IMR-90 (cell line): ENCODE data around the gene DNAJB9. TPM values are rescaled to one million over a fixed set of nuclear protein-coding genes. Genes with fewer than 3 reads are reported as not detected.

Source experiments
- ATAC-seq: fragments of 200-7000 bp; cut with Tn5 transposase; 2 replicates; pipeline ENCODE4 v1.9.1; 2020; ENCODE audit warnings: low read depth, mild to moderate bottlenecking, moderate library complexity
- BruUV-seq: library from RNA; stranded (reverse); fragments of 400-500 nt; replicated peaks from 2 replicates; lab custom pipeline; 2021; lab: Mats Ljungman, UMichigan
- CTCF ChIA-PET: fragments of 300-600 bp; formaldehyde crosslinking; extraction: SDS; loops from one replicate; lab custom pipeline; 2021; ENCODE audit warnings: antibody characterized with exemption; lab: Yijun Ruan, JAX
- POLR2A ChIA-PET: fragments of 300-600 bp; sonication (Branson Sonifier 250); formaldehyde crosslinking; loops from one replicate; lab custom pipeline; 2022; ENCODE audit warnings: antibody characterized with exemption; ENCODE audit not compliant: unreplicated experiment; lab: Charles Lee
- DNase-seq: peaks from one replicate; pipeline ENCODE4 v3.0.0; 2013
- H2AFZ ChIP-seq: replicated peaks from 2 replicates; pipeline ENCODE3; 2013; ENCODE audit warnings: low read length, mild to moderate bottlenecking; ENCODE audit not compliant: poor library complexity
- H2AK5ac ChIP-seq: 2 replicates; pipeline ENCODE4 v1.6.1; 2013; ENCODE audit warnings: low read depth, low read length, inconsistent platforms
- H2AK9ac ChIP-seq: replicated peaks from 2 replicates; pipeline ENCODE3; 2013; ENCODE audit warnings: mild to moderate bottlenecking, low read depth, low read length, moderate library complexity; ENCODE audit not compliant: poor library complexity
- H2BK120ac ChIP-seq: 2 replicates; pipeline ENCODE4 v1.6.1; 2013; ENCODE audit warnings: low read depth, low read length, inconsistent platforms
- H2BK15ac ChIP-seq: 3 replicates; pipeline ENCODE4 v1.6.1; 2013; ENCODE audit warnings: low read depth, low read length, inconsistent platforms
- H2BK20ac ChIP-seq: 2 replicates; pipeline ENCODE4 v1.6.1; 2013; ENCODE audit warnings: low read depth, mild to moderate bottlenecking, inconsistent platforms, low read length, moderate library complexity
- H2BK5ac ChIP-seq: 2 replicates; pipeline ENCODE4 v1.6.1; 2013; ENCODE audit warnings: mild to moderate bottlenecking, low read depth, low read length, inconsistent platforms; ENCODE audit not compliant: poor library complexity, severe bottlenecking
- H3K14ac ChIP-seq: replicated peaks from 2 replicates; pipeline ENCODE4 v1.6.1; 2013; ENCODE audit warnings: low read depth, low read length, inconsistent platforms
- H3K18ac ChIP-seq: 2 replicates; pipeline ENCODE4 v1.6.1; 2013; ENCODE audit warnings: low read depth, low read length, control low read depth
- H3K23ac ChIP-seq: 2 replicates; pipeline ENCODE4 v1.6.1; 2013; ENCODE audit warnings: low read depth, low read length, inconsistent platforms
- H3K27ac ChIP-seq: 2 replicates; pipeline ENCODE4 v1.5.1; 2013; ENCODE audit warnings: mild to moderate bottlenecking, control low read depth, low read length; ENCODE audit not compliant: insufficient read depth
- H3K27me3 ChIP-seq: 2 replicates; pipeline ENCODE4 v1.6.1; 2013; ENCODE audit warnings: low read length; ENCODE audit not compliant: control insufficient read depth, insufficient read depth
- H3K36me3 ChIP-seq: 2 replicates; pipeline ENCODE4 v1.6.1; 2013; ENCODE audit warnings: low read length, mixed read lengths; ENCODE audit not compliant: control insufficient read depth, insufficient read depth
- H3K4ac ChIP-seq: 2 replicates; pipeline ENCODE4 v1.6.1; 2013; ENCODE audit warnings: low read depth, low read length, inconsistent platforms
- H3K4me1 ChIP-seq: 2 replicates; pipeline ENCODE4 v1.6.1; 2013; ENCODE audit warnings: low read length, mixed read lengths; ENCODE audit not compliant: control insufficient read depth, insufficient read depth
- H3K4me2 ChIP-seq: 2 replicates; pipeline ENCODE4 v1.6.1; 2013; ENCODE audit warnings: low read depth, mild to moderate bottlenecking, control low read depth, low read length, moderate library complexity
- H3K4me3 ChIP-seq: 2 replicates; pipeline ENCODE4 v1.5.1; 2013; ENCODE audit warnings: low read depth, mild to moderate bottlenecking, control low read depth, low read length, moderate library complexity; ENCODE audit not compliant: insufficient read depth
- H3K56ac ChIP-seq: 2 replicates; pipeline ENCODE4 v1.6.1; 2013; ENCODE audit warnings: low read length, inconsistent platforms; ENCODE audit not compliant: insufficient read depth; ENCODE audit errors: extremely low read depth
- H3K79me1 ChIP-seq, 2 experiments: 2 replicates each; pipeline ENCODE4 v1.6.1; 2013; ENCODE audit warnings: low read length in 2 of 2, inconsistent platforms in 1 of 2, low read depth in 1 of 2
- H3K9ac ChIP-seq: 2 replicates; pipeline ENCODE4 v1.6.1; 2013; ENCODE audit warnings: low read depth, low read length, control low read depth
- H3K9me1 ChIP-seq: 2 replicates; pipeline ENCODE4 v1.6.1; 2013; ENCODE audit warnings: low read length, inconsistent platforms; ENCODE audit not compliant: insufficient read depth
- H3K9me3 ChIP-seq: 2 replicates; pipeline ENCODE4 v1.6.1; 2013; ENCODE audit warnings: low read length; ENCODE audit not compliant: control insufficient read depth, insufficient read depth
- H4K20me1 ChIP-seq: 2 replicates; pipeline ENCODE4 v1.6.1; 2013; ENCODE audit warnings: low read length, inconsistent platforms; ENCODE audit not compliant: insufficient read depth
- H4K5ac ChIP-seq: 2 replicates; pipeline ENCODE4 v1.6.1; 2013; ENCODE audit warnings: mild to moderate bottlenecking, low read depth, low read length, control low read depth
- H4K8ac ChIP-seq, 2 experiments: 2 replicates each; pipeline ENCODE4 v1.6.1; 2013; ENCODE audit warnings: low read depth in 2 of 2, low read length in 2 of 2, control low read depth in 1 of 2, inconsistent platforms in 1 of 2
- H4K91ac ChIP-seq: 2 replicates; pipeline ENCODE4 v1.6.1; 2013; ENCODE audit warnings: low read depth, low read length, inconsistent platforms; ENCODE audit not compliant: insufficient read depth
- CTCF ChIP-seq: conservative IDR thresholded peaks from 2 replicates; pipeline ENCODE4 v1.5.1; 2012; ENCODE audit warnings: mild to moderate bottlenecking, low read depth, low read length, improper control_type of control experiment
- USF2 ChIP-seq: fragments of 150-350 bp; IDR thresholded peaks from 2 replicates; pipeline ENCODE4 v1.6.1; 2017; ENCODE audit warnings: mild to moderate bottlenecking, antibody characterized with exemption, low read length, low read depth
- WGBS, 2 experiments: methylation state at CpG; one replicate each; pipeline versions ENCODE4 v1.1.5 to v1.1.7; 2013; ENCODE audit warnings: missing lambda C conversion rate in 2 of 2; ENCODE audit not compliant: insufficient read length in 1 of 2; ENCODE audit errors: extremely low coverage in 2 of 2; 5-methylcytosine and 5-hydroxymethylcytosine counted together
- dilution Hi-C: fragments of 300-500 bp; cut with HindIII; formaldehyde crosslinking; loops from one replicate; pipeline ENCODE4 v1.14.3; 2018; ENCODE audit warnings: low sequenced_read_pairs; ENCODE audit not compliant: unreplicated experiment
- in situ Hi-C: fragments of 300-500 bp; cut with MboI; formaldehyde crosslinking; loops from 3 replicates; pipeline ENCODE4 v1.14.3; 2019; ENCODE audit warnings: low sequenced_read_pairs, inconsistent platforms, mixed read lengths
- intact Hi-C: fragments of 100-400 bp; cut with micrococcal nuclease; formaldehyde crosslinking; loops from 2 replicates; pipeline ENCODE4 v1.10.0; 2022
- polyA plus RNA-seq, 3 experiments: library from polyadenylated mRNA; depleted of rRNA; stranded (reverse); fragments of >200 nt; gene quantifications; 2 replicates each; pipeline ENCODE4 v1.2.3, GENCODE V29; 2012; ENCODE audit warnings: low replicate concordance in 1 of 3
- total RNA-seq: library from RNA; depleted of rRNA; stranded (reverse); fragments of >200 nt; gene quantifications from 2 replicates; pipeline ENCODE4 v1.2.3, GENCODE V29; 2012

DNAJB9 gene
- total and polyA plus RNA-seq, 2 of the 4 experiments (the other 2 are of a cell fraction) = 3.8 to 44.6 TPM

GRCh38 chr7:108592646-108593201 is 23.1 kb downstream of the DNAJB9 start:
- Histone ChIP-seq H3K14ac (no peak overlapping the region), H3K27ac (no peak overlapping the region), H2BK120ac (no peak overlapping the region), H3K9ac (no peak overlapping the region), H4K20me1 (no peaks in the 10 kb centered on the region), H3K9me3 (no peaks in the 10 kb centered on the region), H2BK20ac (no peak overlapping the region), H3K18ac (no peak overlapping the region), H2AFZ (no peak overlapping the region), H3K4me2 (no peak overlapping the region), H3K27me3 (no peaks in the 10 kb centered on the region), H3K4ac (no peak overlapping the region), H2BK15ac (no peak overlapping the region), H2AK9ac (no peak overlapping the region), H3K23ac (no peak overlapping the region), H3K4me3 (no peak overlapping the region), H3K4me1 (no peaks in the 10 kb centered on the region), H4K8ac (no peak overlapping the region), H3K79me1 (no peaks in the 10 kb centered on the region), H3K56ac (no peak overlapping the region), H4K91ac (no peak overlapping the region), H4K5ac (no peak overlapping the region), H3K36me3 (no peaks in the 10 kb centered on the region), H2BK5ac (no peak overlapping the region), H2AK5ac (no peak overlapping the region), H3K9me1 (no peaks in the 10 kb centered on the region)
- intact Hi-C loops (no loop called here), in situ Hi-C loops (no loop called here), dilution Hi-C loops (no loop called here)
- TF ChIP-seq USF2 (no peak), CTCF (peak; percentile 23; the same call in 1 of the 2 replicates)
- no TSS peak for BruUV-seq
- CTCF ChIA-PET = no interaction called here
- POLR2A ChIA-PET = interaction anchor here (0.7 kb wide), 1 partner anchor 1737 kb away, joined by 4 read pairs; no protein-coding TSS in a partner anchor
- no CpG with 5 or more reads among the region's 3 CpGs for WGBS, 2 experiments
- DNase-seq (no peak), ATAC-seq (0 out of 2 replicates have a peak, but pooled peaks have one; percentile 56)
